ENCODE data around the gene CEP97. TPM values are rescaled to one million over a fixed set of nuclear protein-coding genes. Genes with fewer than 3 reads are reported as not detected.
A peak's percentile ranks its signal among the peaks of the same experiment; 100 is the strongest.

Gene CEP97
- total RNA-seq, 1 donor = 21.4 TPM

DNA sequence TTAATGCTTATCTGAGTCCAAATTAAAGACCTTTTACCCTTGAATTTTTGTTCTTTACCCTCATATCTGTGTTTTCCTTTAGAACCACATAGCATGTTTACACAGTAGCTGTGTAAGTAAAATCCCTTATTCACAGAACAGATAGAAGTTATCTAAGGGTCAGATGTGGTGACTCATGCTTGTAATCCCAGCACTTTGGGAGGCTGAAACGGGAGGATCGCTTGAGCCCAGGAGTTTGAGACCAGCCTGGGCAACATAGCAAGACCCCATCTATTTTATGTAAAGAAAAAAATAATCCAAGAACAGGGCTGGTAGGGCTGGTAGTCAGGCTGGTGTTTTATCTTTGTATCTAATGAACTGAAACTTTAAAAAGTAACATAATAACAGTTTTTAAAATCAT is 77.8 kb downstream of the CEP97 start:
- DNase-seq (ENCODE audit: low read depth) = no peak
- H3K4me3 ChIP-seq (ENCODE audit: low read depth, low read length) = no peak overlapping the region
- TF ChIP-seq, protein P1, sequence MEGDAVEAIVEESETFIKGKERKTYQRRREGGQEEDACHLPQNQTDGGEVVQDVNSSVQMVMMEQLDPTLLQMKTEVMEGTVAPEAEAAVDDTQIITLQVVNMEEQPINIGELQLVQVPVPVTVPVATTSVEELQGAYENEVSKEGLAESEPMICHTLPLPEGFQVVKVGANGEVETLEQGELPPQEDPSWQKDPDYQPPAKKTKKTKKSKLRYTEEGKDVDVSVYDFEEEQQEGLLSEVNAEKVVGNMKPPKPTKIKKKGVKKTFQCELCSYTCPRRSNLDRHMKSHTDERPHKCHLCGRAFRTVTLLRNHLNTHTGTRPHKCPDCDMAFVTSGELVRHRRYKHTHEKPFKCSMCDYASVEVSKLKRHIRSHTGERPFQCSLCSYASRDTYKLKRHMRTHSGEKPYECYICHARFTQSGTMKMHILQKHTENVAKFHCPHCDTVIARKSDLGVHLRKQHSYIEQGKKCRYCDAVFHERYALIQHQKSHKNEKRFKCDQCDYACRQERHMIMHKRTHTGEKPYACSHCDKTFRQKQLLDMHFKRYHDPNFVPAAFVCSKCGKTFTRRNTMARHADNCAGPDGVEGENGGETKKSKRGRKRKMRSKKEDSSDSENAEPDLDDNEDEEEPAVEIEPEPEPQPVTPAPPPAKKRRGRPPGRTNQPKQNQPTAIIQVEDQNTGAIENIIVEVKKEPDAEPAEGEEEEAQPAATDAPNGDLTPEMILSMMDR (IDR thresholded peaks at IDR 0.05; ENCODE audit: insufficient read depth, low read length) = no peak

DNA sequence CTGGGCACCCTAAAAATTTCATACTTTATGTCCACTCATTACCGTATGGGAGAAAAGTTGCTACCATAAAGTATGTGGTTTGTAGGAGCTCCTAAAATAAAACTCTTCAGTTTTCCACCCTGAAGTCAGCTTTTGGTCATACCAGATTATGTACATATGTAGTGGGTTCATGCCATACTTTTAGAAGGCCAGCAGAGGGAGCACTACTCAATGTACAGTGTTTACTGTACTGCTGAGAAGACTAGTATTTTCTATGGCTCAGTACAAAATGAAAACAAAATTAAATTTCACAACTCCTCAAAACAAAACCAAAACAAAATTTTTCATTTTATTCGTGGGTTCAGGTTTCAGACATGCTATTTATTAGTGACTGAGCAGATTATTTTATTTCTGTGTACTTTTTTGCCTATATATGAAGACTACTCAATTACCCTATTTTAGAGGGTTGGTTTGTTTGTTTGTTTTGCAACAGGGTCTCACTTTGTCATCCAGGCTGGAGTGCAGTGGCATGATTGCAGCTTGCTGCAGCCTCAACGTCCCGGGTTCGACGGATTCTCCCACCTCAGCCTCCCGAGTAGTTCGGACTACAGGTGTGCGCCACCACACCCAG is 78.9 kb downstream of the CEP97 start:
- peak; percentile 84 for DNase-seq (ENCODE audit: low read depth)
- TF ChIP-seq, protein P1 (IDR thresholded peaks at IDR 0.05; ENCODE audit: insufficient read depth, low read length) = peak; percentile 87
- H3K4me3 ChIP-seq (ENCODE audit: low read depth, low read length) = no peak overlapping the region

DNA sequence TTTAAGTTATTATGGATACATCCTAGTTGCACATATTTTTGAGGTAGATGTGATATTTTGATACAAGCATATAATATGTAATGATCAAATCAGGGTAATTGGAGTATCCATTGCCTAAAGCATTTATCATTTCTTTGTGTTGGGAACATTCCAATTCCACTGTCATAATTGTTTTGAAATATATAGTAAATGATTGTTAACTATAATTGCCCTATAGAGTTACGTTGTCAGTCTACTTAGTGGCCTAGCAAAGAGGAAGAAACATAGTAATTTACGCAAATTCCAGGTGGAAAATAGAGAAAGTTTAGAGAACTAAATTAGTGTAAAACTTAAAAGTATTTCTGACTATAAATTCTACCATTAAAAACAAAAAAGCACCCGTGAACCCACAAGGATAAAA is 79.5 kb downstream of the CEP97 start:
- no peak for DNase-seq (ENCODE audit: low read depth)
- TF ChIP-seq, protein P1 (IDR thresholded peaks at IDR 0.05; ENCODE audit: insufficient read depth, low read length) = no peak
- no peak overlapping the region for H3K4me3 ChIP-seq (ENCODE audit: low read depth, low read length)

DNA sequence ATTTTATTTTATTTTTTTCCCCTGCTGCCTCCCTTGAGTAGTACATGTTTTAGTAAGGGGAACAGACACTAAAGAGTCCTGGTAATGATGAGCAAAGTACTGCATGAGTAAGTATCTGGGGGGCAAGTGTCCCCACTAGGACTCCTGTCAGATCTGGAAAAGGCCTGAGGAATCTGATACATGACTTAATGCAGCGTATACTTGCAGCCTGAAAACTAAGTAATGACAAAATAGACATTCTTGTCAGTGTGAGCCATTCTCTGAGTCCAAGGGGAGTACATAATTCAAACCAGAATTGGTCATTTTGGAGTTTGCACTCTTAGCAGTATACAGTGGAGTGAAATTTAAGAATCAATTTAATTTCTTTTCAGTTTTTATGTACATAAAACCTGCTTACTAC is 82.1 kb downstream of the CEP97 start:
- TF ChIP-seq, protein P1 (IDR thresholded peaks at IDR 0.05; ENCODE audit: insufficient read depth, low read length) = no peak
- DNase-seq (ENCODE audit: low read depth) = no peak

DNA sequence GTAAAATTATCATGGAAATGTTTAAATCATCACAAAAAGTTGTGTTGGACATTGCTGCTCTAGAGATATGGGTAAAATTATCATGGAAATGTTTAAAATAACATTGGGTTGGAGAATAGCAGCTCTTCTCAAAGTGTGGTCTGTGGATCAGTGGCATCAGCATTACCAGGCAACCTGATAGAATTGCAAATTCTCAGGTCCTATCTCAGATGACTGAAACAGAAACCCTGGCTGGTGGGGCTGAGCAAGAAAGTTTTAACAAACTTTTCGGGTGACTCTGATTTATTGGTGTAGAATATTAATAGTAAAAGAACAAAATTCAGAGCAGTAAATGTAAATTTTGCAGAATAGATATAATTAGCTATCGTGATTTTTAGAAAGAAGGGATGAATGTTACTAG is 83.5 kb downstream of the CEP97 start:
- no peak overlapping the region for H3K4me3 ChIP-seq (ENCODE audit: low read depth, low read length)
- TF ChIP-seq, protein P1 (IDR thresholded peaks at IDR 0.05; ENCODE audit: insufficient read depth, low read length) = no peak

More for the DNA sequence above, 82.1 kb downstream of the CEP97 start:
- H3K4me3 ChIP-seq (ENCODE audit: low read depth, low read length) = no peak overlapping the region

DNA sequence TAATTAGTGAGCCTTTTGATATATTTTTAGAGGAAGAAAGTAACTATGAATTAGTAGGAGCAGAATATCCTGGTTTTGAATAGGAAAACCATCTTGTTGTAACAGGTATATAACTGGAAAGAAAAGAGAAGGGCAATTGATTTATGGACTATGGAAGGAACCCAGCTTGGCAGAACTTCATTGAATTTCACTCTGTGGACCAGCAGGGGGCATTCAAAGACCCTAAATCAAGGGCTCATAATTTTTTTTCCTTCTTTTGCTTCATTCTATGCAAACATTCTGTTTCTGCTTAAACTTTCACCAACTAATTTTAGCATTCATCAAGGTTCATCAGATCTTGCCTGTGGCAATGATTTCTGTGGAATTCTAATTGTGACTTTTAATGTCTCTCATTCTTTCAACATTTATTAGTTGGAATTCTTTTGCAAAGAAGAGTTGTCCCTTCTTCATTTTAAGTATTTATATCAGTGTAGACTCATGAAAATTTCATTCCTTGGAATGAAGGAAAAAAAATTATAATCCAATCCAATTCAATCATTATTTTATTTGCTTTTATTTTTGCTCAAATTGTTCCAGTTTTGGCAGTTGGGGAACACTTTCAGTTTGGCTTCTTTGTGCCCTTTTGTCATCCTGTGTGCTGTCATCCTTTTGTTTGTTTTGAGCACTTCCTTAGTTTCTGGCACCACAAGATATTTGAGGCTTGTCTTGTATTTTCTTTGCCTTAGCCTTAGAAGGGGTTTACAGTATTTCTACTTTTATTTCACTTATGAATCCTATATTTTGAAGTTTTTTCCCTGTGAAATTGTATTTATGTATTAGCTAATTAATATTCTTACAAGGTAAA is 85.0 kb downstream of the CEP97 start:
- peak; percentile 66 for DNase-seq (ENCODE audit: low read depth)
- TF ChIP-seq, protein P1 (IDR thresholded peaks at IDR 0.05; ENCODE audit: insufficient read depth, low read length) = peak; percentile 65

More for the DNA sequence above, 83.5 kb downstream of the CEP97 start:
- no peak for DNase-seq (ENCODE audit: low read depth)

More for the DNA sequence above, 85.0 kb downstream of the CEP97 start:
- H3K4me3 ChIP-seq (ENCODE audit: low read depth, low read length) = no peak overlapping the region
